ENCODE data around the gene SLC8A2. TPM values are rescaled to one million over a fixed set of nuclear protein-coding genes. Genes with fewer than 3 reads are reported as not detected.

SLC8A2 gene
- total RNA-seq, 1 donor from 2014 or later = 0.27 TPM

DNA sequence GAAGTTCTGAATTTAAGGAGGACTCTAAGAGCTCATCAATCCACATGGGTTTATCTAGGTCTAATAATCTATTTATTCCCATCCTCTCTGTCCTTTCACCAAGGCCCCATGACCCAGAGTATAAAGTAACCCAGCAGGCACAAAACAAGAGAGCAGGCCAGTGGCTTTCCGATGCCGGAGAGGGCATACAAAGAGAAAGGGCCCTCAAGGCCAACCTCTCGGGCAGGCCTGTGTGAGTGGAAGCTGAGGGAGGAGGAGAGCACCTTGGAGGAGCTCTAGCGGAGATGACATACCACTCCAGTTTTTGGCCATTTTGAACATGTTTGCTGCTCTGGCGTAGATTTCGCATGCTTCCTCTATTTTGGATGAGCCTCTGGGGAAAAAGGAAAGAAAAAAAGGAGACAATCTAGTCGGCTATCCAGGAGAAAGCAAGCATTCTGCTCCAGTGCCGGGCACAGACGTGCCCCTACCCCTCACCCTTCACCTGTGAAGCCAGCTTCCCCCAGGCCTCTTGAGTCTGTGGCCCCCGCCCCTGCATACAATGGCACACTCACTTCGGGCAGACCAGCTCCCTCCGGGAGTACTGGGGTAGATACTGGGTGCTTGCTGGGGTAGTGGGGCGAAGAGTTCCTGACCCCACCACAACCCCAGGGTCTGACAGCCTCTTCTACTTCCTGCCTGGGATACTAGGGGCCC lies 31.6 kb upstream of the SLC8A2 start:
- intact Hi-C loops (cut with DNase I) = no loop called here

DNA sequence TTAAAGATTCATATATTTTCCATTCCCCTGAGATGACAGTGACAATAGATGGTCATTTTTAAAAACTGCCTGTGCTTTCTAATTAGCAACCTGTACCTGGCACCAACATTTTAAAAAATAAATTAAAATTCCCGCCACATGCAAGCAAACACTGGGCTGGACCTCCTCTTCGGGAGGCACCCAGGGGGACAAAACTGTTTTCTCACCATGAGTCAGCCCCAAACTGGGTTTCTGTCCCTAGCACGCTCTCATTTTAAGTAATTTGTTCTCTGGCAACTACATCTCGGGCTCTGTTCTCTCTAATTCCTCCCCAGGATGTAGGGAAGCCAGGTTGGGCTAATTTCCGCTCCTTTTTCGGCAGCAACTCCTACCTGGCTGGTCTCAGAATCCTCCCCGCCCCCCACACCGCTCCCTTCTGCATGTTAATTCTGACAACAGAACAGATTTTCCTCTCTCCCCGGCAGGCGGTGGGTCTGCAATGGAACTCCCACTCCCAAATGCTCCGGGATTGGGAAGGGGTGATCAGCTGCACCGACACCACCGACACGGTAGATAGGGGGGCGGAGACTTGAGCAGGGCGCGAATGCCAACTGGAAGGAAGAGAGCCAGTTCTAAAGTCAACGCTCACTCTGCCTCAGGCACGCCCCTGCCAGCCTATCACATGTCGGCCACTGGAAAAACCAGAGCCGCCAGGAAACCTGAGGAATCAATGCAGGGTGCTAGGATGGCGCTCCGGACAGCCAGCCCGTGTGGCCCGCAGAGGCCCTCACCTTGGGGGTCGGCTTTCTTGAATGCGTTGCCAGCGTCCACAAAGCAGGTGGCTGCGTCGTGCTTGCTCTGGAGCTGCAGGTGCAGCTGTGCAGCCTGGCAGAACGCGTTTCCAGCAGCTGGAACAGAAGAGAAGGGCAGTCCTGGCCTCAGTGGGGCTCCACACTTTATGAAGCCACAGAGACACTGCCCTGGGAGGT lies 28.5 kb upstream of the SLC8A2 start:
- Histone ChIP-seq H3K27ac (no peak overlapping the region), H3K27me3 (ENCODE audit: low read depth) (no peaks in the 10 kb centered on the region), H3K4me3 (no peak overlapping the region), H3K9me3 (no peaks in the 10 kb centered on the region), H3K36me3 (peaks cover 96% of the 10 kb centered on the region), H3K4me1 (no peaks in the 10 kb centered on the region)
- intact Hi-C loops (cut with DNase I) = no loop called here
- DNase-seq (no peak), ATAC-seq (no peak)
- TF ChIP-seq, protein P1, sequence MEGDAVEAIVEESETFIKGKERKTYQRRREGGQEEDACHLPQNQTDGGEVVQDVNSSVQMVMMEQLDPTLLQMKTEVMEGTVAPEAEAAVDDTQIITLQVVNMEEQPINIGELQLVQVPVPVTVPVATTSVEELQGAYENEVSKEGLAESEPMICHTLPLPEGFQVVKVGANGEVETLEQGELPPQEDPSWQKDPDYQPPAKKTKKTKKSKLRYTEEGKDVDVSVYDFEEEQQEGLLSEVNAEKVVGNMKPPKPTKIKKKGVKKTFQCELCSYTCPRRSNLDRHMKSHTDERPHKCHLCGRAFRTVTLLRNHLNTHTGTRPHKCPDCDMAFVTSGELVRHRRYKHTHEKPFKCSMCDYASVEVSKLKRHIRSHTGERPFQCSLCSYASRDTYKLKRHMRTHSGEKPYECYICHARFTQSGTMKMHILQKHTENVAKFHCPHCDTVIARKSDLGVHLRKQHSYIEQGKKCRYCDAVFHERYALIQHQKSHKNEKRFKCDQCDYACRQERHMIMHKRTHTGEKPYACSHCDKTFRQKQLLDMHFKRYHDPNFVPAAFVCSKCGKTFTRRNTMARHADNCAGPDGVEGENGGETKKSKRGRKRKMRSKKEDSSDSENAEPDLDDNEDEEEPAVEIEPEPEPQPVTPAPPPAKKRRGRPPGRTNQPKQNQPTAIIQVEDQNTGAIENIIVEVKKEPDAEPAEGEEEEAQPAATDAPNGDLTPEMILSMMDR (IDR thresholded peaks at IDR 0.05) = no peak

More for the DNA sequence above, 31.6 kb upstream of the SLC8A2 start:
- ATAC-seq (no peak), DNase-seq (no peak)
- H3K27me3 ChIP-seq (ENCODE audit: low read depth) = no peaks in the 10 kb centered on the region
- TF ChIP-seq, protein P1 (IDR thresholded peaks at IDR 0.05) = no peak
- peaks cover 82% of the 10 kb centered on the region for H3K36me3 ChIP-seq
- no peaks in the 10 kb centered on the region for H3K9me3 ChIP-seq
- H3K4me1 ChIP-seq = peaks cover 23% of the 10 kb centered on the region
- H3K27ac ChIP-seq = no peak overlapping the region
- H3K4me3 ChIP-seq = no peak overlapping the region

DNA sequence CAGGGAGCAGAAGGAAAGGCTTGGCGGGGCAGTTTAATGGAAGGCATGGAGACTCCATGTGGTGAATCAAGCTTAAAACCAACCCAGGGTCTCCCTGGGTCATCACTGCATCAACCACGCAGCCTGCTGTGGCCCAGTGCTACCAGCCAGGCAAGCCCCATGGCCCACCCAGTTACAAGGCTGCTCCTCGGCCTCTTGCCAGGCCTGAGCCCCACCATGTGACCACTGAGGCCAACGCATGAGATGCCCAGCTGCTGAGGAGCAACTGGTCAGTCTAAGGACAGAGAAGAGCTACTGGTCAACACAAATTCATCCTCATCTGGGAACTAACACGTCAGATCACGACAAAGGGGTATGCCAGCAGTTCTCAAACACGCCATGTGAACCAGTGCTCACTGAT lies 27.7 kb upstream of the SLC8A2 start:
- no peak for DNase-seq
- no peaks in the 10 kb centered on the region for H3K4me1 ChIP-seq
- intact Hi-C loops (cut with DNase I) = no loop called here
- no peak for ATAC-seq
- TF ChIP-seq, protein P1 (IDR thresholded peaks at IDR 0.05) = no peak
- no peaks in the 10 kb centered on the region for H3K9me3 ChIP-seq
- peaks cover 97% of the 10 kb centered on the region for H3K36me3 ChIP-seq
- H3K4me3 ChIP-seq = no peak overlapping the region
- H3K27ac ChIP-seq = no peak overlapping the region
- no peaks in the 10 kb centered on the region for H3K27me3 ChIP-seq (ENCODE audit: low read depth)

- Histone ChIP-seq H3K4me1 (no peaks in the 10 kb centered on the region), H3K4me3 (no peak overlapping the region), H3K9me3 (no peaks in the 10 kb centered on the region), H3K27ac (no peak overlapping the region), H3K36me3 (peaks cover 97% of the 10 kb centered on the region), H3K27me3 (ENCODE audit: low read depth) (no peaks in the 10 kb centered on the region)
- intact Hi-C loops (cut with DNase I) = no loop called here
- ATAC-seq (no peak), DNase-seq (no peak)
- TF ChIP-seq, protein P1 (IDR thresholded peaks at IDR 0.05) = no peak
These were observed 26.9 kb upstream of the SLC8A2 start for GRCh38 chr19:47498561-47498960.

- H3K36me3 ChIP-seq = peaks cover 97% of the 10 kb centered on the region
- intact Hi-C loops (cut with DNase I) = no loop called here
- H3K27ac ChIP-seq = no peak overlapping the region
- H3K4me1 ChIP-seq = no peaks in the 10 kb centered on the region
- no peaks in the 10 kb centered on the region for H3K9me3 ChIP-seq
- H3K4me3 ChIP-seq = no peak overlapping the region
- no peak for ATAC-seq
- no peak for DNase-seq
- TF ChIP-seq, protein P1 (IDR thresholded peaks at IDR 0.05) = no peak
- H3K27me3 ChIP-seq (ENCODE audit: low read depth) = no peaks in the 10 kb centered on the region
These were observed 26.3 kb upstream of the SLC8A2 start for GRCh38 chr19:47497821-47498520.

Data from lower lobe of right lung (tissue), 2 donors.